H1 (cell line): Measurements from ENCODE around the gene SYT10. TPM values are rescaled to one million over a fixed set of nuclear protein-coding genes. Genes with fewer than 3 reads are reported as not detected.

ENCODE experiments used
- CTCF ChIA-PET: fragments of 300-600 bp; sonication (Branson Sonifier 250); formaldehyde crosslinking; loops from one replicate; lab custom pipeline; 2021; ENCODE audit not compliant: partially characterized antibody; lab: Charles Lee
- POLR2A ChIA-PET: fragments of 300-600 bp; sonication (Branson Sonifier 250); formaldehyde crosslinking; loops from one replicate; lab custom pipeline; 2021; ENCODE audit warnings: inconsistent platforms; ENCODE audit not compliant: partially characterized antibody; lab: Charles Lee
- DNase-seq, 2 experiments: peaks; one replicate each; pipeline versions ENCODE4 v3.0.0 to v3.0.0-alpha.2; 2010 to 2022; ENCODE audit warnings: low spot score in 2 of 2, low read depth in 1 of 2, mixed read lengths in 1 of 2
- FAIRE-seq: peaks from 2 replicates; lab custom pipeline; 2011; peaks lifted over from hg19 to GRCh38; lab: Jason Lieb, UNC
- H2AFZ ChIP-seq: 2 replicates; pipeline ENCODE4 v1.8.1; 2012; ENCODE audit warnings: low read length, inconsistent platforms
- H2AK5ac ChIP-seq: 2 replicates; pipeline ENCODE4 v1.6.1; 2013; ENCODE audit warnings: low read depth, low read length
- H2BK120ac ChIP-seq: replicated peaks from 2 replicates; pipeline ENCODE3; 2013; ENCODE audit warnings: low read depth, low read length, inconsistent platforms
- H2BK12ac ChIP-seq: 2 replicates; pipeline ENCODE4 v1.6.1; 2013; ENCODE audit warnings: low read depth, low read length
- H2BK15ac ChIP-seq: 2 replicates; pipeline ENCODE4 v1.6.1; 2013; ENCODE audit warnings: low read length
- H2BK20ac ChIP-seq: 2 replicates; pipeline ENCODE4 v1.6.1; 2013; ENCODE audit warnings: low read length
- H2BK5ac ChIP-seq: 2 replicates; pipeline ENCODE4 v1.6.1; 2013; ENCODE audit warnings: low read depth, low read length
- H3K14ac ChIP-seq: 2 replicates; pipeline ENCODE4 v1.6.1; 2013; ENCODE audit warnings: inconsistent platforms; ENCODE audit not compliant: insufficient read length
- H3K18ac ChIP-seq: 2 replicates; pipeline ENCODE4 v1.6.1; 2013; ENCODE audit warnings: low read length; ENCODE audit errors: extremely low read depth
- H3K23ac ChIP-seq: 2 replicates; pipeline ENCODE4 v1.6.1; 2013; ENCODE audit warnings: inconsistent platforms; ENCODE audit not compliant: insufficient read length
- H3K23me2 ChIP-seq: 2 replicates; pipeline ENCODE4 v1.6.1; 2013; ENCODE audit warnings: low read depth, low read length
- H3K27ac ChIP-seq: 2 replicates; pipeline ENCODE4 v1.6.1; 2011; ENCODE audit warnings: low read depth, low read length, inconsistent platforms
- H3K27me3 ChIP-seq, 4 experiments: replicated peaks in 1 of 4; 1 replicate in 1 of 4; 2 replicates in 3 of 4; pipeline versions ENCODE4 v1.6.1 to v1.8.1; 2011 to 2013; ENCODE audit warnings: low read length in 3 of 4, mild to moderate bottlenecking in 3 of 4, inconsistent platforms in 2 of 4, mixed read lengths in 2 of 4, moderate library complexity in 1 of 4; ENCODE audit not compliant: control insufficient read depth in 3 of 4, insufficient read depth in 3 of 4; ENCODE audit errors: extremely low read depth in 1 of 4
- H3K36me3 ChIP-seq, 4 experiments: 2 replicates each; pipeline versions ENCODE4 v1.6.1 to v1.8.1; 2011 to 2013; ENCODE audit warnings: mild to moderate bottlenecking in 4 of 4, low read length in 3 of 4, moderate library complexity in 2 of 4, control low read depth in 1 of 4, inconsistent platforms in 1 of 4; ENCODE audit not compliant: insufficient read depth in 4 of 4, control insufficient read depth in 2 of 4
- H3K4ac ChIP-seq: replicated peaks from 2 replicates; pipeline ENCODE3; 2013; ENCODE audit warnings: low read length, low read depth, mixed read lengths, inconsistent platforms; ENCODE audit not compliant: insufficient read length
- H3K4me1 ChIP-seq, 4 experiments: replicated peaks in 1 of 4; 1 replicate in 1 of 4; 2 replicates in 3 of 4; pipeline versions ENCODE4 v1.6.1 to v1.8.1; 2011 to 2013; ENCODE audit warnings: low read length in 3 of 4, inconsistent platforms in 2 of 4, mixed read lengths in 1 of 4; ENCODE audit not compliant: insufficient read depth in 4 of 4, control insufficient read depth in 3 of 4
- H3K4me2 ChIP-seq, 2 experiments: 2 replicates each; pipeline versions ENCODE4 v1.6.1 to v1.8.1; 2011 to 2013; ENCODE audit warnings: low read depth in 2 of 2, low read length in 2 of 2, control low read depth in 1 of 2, inconsistent platforms in 1 of 2, mild to moderate bottlenecking in 1 of 2; ENCODE audit not compliant: insufficient read depth in 1 of 2
- H3K4me3 ChIP-seq, 4 experiments: fragments of 200-600, 300-600 bp in 1 of 4; sonication (generic), shearing (Covaris generic), sonication (Bioruptor Twin) in 1 of 4; 2 replicates each; pipeline versions ENCODE4 v1.5.1 to v1.8.1; 2011 to 2016; ENCODE audit warnings: low read length in 4 of 4, low read depth in 3 of 4, control low read depth in 2 of 4, inconsistent platforms in 2 of 4, mild to moderate bottlenecking in 2 of 4, mixed read lengths in 1 of 4, moderate library complexity in 1 of 4; ENCODE audit not compliant: insufficient read depth in 2 of 4; ENCODE audit errors: extremely low read depth in 1 of 4
- H3K56ac ChIP-seq: replicated peaks from 2 replicates; pipeline ENCODE3; 2013; ENCODE audit warnings: low read depth, mild to moderate bottlenecking, mixed read lengths, low read length, inconsistent platforms; ENCODE audit not compliant: insufficient read length
- H3K79me1 ChIP-seq: 2 replicates; pipeline ENCODE4 v1.6.1; 2013; ENCODE audit warnings: low read depth, low read length, control low read depth
- H3K79me2 ChIP-seq, 2 experiments: 2 replicates each; pipeline versions ENCODE4 v1.6.1 to v1.8.1; 2012 to 2013; ENCODE audit warnings: low read length in 2 of 2, mild to moderate bottlenecking in 2 of 2, inconsistent platforms in 1 of 2; ENCODE audit not compliant: insufficient read depth in 2 of 2, control insufficient read depth in 1 of 2
- H3K9ac ChIP-seq, 4 experiments: replicated peaks in 1 of 4; 1 replicate in 1 of 4; 2 replicates in 3 of 4; pipeline versions ENCODE4 v1.6.1 to v1.8.1; 2011 to 2013; ENCODE audit warnings: low read depth in 3 of 4, low read length in 3 of 4, control low read depth in 2 of 4, mild to moderate bottlenecking in 2 of 4, moderate library complexity in 2 of 4, inconsistent platforms in 1 of 4; ENCODE audit errors: extremely low read depth in 1 of 4
- H3K9me3 ChIP-seq, 2 experiments: 2 replicates each; pipeline versions ENCODE4 v1.6.1 to v1.8.1; 2012 to 2013; ENCODE audit warnings: mild to moderate bottlenecking in 2 of 2, moderate library complexity in 2 of 2, control low read depth in 1 of 2, inconsistent platforms in 1 of 2, low read depth in 1 of 2, low read length in 1 of 2, mixed read lengths in 1 of 2; ENCODE audit not compliant: insufficient read depth in 2 of 2
- H4K20me1 ChIP-seq, 2 experiments: replicated peaks in 1 of 2; 2 replicates each; pipeline versions ENCODE3 to v1.8.1; 2011 to 2013; ENCODE audit warnings: inconsistent platforms in 2 of 2, low read length in 2 of 2, mild to moderate bottlenecking in 1 of 2; ENCODE audit not compliant: insufficient read depth in 2 of 2, control insufficient read depth in 1 of 2
- H4K5ac ChIP-seq: 2 replicates; pipeline ENCODE4 v1.6.1; 2013; ENCODE audit warnings: low read length, low read depth, mixed read lengths, inconsistent platforms; ENCODE audit not compliant: insufficient read length
- H4K8ac ChIP-seq: 2 replicates; pipeline ENCODE4 v1.8.0; 2013; ENCODE audit warnings: mild to moderate bottlenecking, moderate library complexity, low read length, inconsistent platforms; ENCODE audit not compliant: insufficient read depth; ENCODE audit errors: extremely low read depth
- H4K91ac ChIP-seq: replicated peaks from 2 replicates; pipeline ENCODE3; 2013; ENCODE audit warnings: low read length, mixed read lengths, inconsistent platforms; ENCODE audit not compliant: insufficient read length
- CTCF ChIP-seq, 3 experiments: IDR thresholded peaks; 1 replicate in 2 of 3; 2 replicates in 1 of 3; pipeline versions ENCODE4 v1.5.1 to v1.6.1; 2011; ENCODE audit warnings: low read length in 3 of 3, mild to moderate bottlenecking in 3 of 3, inconsistent platforms in 2 of 3, low read depth in 1 of 3, moderate library complexity in 1 of 3; ENCODE audit not compliant: insufficient read depth in 1 of 3; ENCODE audit errors: control extremely low read depth in 1 of 3
- KDM5A ChIP-seq: fragments of 200-600 bp; IDR thresholded peaks from 2 replicates; pipeline ENCODE4 v1.7.1; 2012; ENCODE audit warnings: mild to moderate bottlenecking, low read length, inconsistent platforms, mixed read lengths
- MAFK ChIP-seq: IDR thresholded peaks from 2 replicates; pipeline ENCODE4 v1.6.1; 2012; ENCODE audit warnings: low read depth, mild to moderate bottlenecking, improper control_type of control experiment, low read length
- RAD21 ChIP-seq, 2 experiments: IDR thresholded peaks in 1 of 2; conservative IDR thresholded peaks in 1 of 2; 2 replicates each; pipeline ENCODE4 v1.6.1; 2011; ENCODE audit warnings: low read depth in 2 of 2, low read length in 2 of 2, improper control_type of control experiment in 1 of 2, inconsistent platforms in 1 of 2, mild to moderate bottlenecking in 1 of 2, moderate library complexity in 1 of 2
- TCF12 ChIP-seq: IDR thresholded peaks from 2 replicates; pipeline ENCODE4 v1.6.1; 2011; ENCODE audit warnings: low read depth, mild to moderate bottlenecking, low read length
- WGBS, 2 experiments: shearing (Covaris generic) in 1 of 2; methylation state at CpG; one replicate each; pipeline versions ENCODE4 v1.1.6 to v1.1.7; 2013 to 2015; ENCODE audit warnings: low lambda C conversion rate in 2 of 2, mixed read lengths in 2 of 2, inconsistent platforms in 1 of 2, low coverage in 1 of 2, missing lambda C conversion rate in 1 of 2; ENCODE audit not compliant: insufficient replicate concordance in 2 of 2, insufficient coverage in 1 of 2, insufficient read length in 1 of 2; ENCODE audit errors: extremely low coverage in 1 of 2, missing lambda C conversion rate in 1 of 2; 5-methylcytosine and 5-hydroxymethylcytosine counted together
- polyA plus RNA-seq, 7 experiments: library from polyadenylated mRNA; depleted of rRNA in 3 of 7; stranded (reverse) in 5 of 7; unstranded in 2 of 7; fragments of >200 nt in 5 of 7; fragments of 200-250 nt in 2 of 7; gene quantifications; 1 replicate in 5 of 7; 2 replicates in 1 of 7; 4 replicates in 1 of 7; pipeline versions ENCODE4 v1.2.1 to v1.2.3, GENCODE V29; 2011 to 2013; ENCODE audit warnings: missing spikeins in 2 of 7, mixed read lengths in 2 of 7
- total RNA-seq: library from RNA; stranded (reverse); fragmentation: NEBNext Ultra II Directional; extraction: Animal tissue kit (Norgen Biotek cat#: 25700); gene quantifications from 2 replicates; pipeline ENCODE4 v1.2.1, GENCODE V29; 2021

Gene SYT10
- total and polyA plus RNA-seq, 2 of the 8 experiments (the other 6 are each of a cell fraction or from before 2014, with no cell fraction given): 0.97 to 2.6 TPM

- POLR2A ChIA-PET: no interaction called here
- Histone ChIP-seq H3K27me3 (no peaks in the 10 kb centered on the region), H2BK20ac (no peak overlapping the region), H3K9me3 (no peaks in the 10 kb centered on the region; a peak in 1 of 4 replicates), H3K23ac (no peak overlapping the region), H4K20me1 (no peaks in the 10 kb centered on the region), H4K8ac (no peak overlapping the region)
- no peak for TF ChIP-seq MAFK
- TF ChIP-seq TCF12: no peak
- TF ChIP-seq RAD21 (IDR thresholded peaks at IDR 0.05 in 1 of 2, conservative IDR thresholded peaks at IDR 0.05 in 1 of 2; ENCODE audit: low read depth in 2 of 2, low read length in 2 of 2): peak; percentile 80 to 84
- no peak for TF ChIP-seq KDM5A
- TF ChIP-seq CTCF (IDR thresholded peaks at IDR 0.05; ENCODE audit: control extremely low read depth in 1 of 3, insufficient read depth in 1 of 3, low read depth in 1 of 3, low read length in 3 of 3): peak; percentile 12 to 80 (median 47)
- TF ChIP-seq, all 59 proteins: peak for 2
- DNase-seq: no peak
- Histone ChIP-seq H2AFZ (no peak overlapping the region), H3K4me3 (no peak overlapping the region), H3K56ac (no peak overlapping the region), H2BK12ac (no peak overlapping the region), H3K79me1 (no peaks in the 10 kb centered on the region), H3K4me1 (no peaks in the 10 kb centered on the region), H3K36me3 (no peaks in the 10 kb centered on the region), H3K4me2 (no peak overlapping the region), H2AK5ac (no peak overlapping the region), H4K5ac (no peak overlapping the region), H3K23me2 (peaks cover 2% of the 10 kb centered on the region; the same call in 1 of the 2 replicates), H4K91ac (no peak overlapping the region), H3K79me2 (no peaks in the 10 kb centered on the region), H3K9ac (no peak overlapping the region), H3K27ac (no peak overlapping the region), H2BK15ac (no peak overlapping the region), H3K18ac (no peak overlapping the region), H3K4ac (no peak overlapping the region), H2BK5ac (no peak overlapping the region), H3K14ac (no peak overlapping the region), H2BK120ac (no peak overlapping the region)
- CTCF ChIA-PET: interaction anchor here (0.8 to 2.8 kb wide), 13 partner anchors 8 to 671 kb away, joined by 3 to 11 read pairs (median 3); partner anchors contain the start of genes SYT10 and YARS2
- 64% methylated on average over 2 of the region's 2 CpGs; no CpG with 5 or more reads in 1 of the 2 experiments for WGBS, 2 experiments
- FAIRE-seq: peak; percentile 93
These were observed 12.5 kb downstream of the SYT10 start for GRCh38 chr12:33427071-33427470.
